Tibial artery (tissue), 4 donors: ENCODE data around the gene RIMBP2.

Experiments used
- DNase-seq, 2 donors: peaks; one replicate each; pipeline ENCODE4 v3.0.0-alpha.2; 2019
- H3K27ac ChIP-seq, 2 donors: fragments of 200-600 bp; sonication (generic) in 1 of 2; 1 replicate in 1 of 2; 2 replicates in 1 of 2; pipeline ENCODE4 v1.5.1; 2018 to 2019; ENCODE audit warnings: mild to moderate bottlenecking in 1 of 2
- H3K27me3 ChIP-seq, 2 donors: fragments of 200-600 bp; sonication (generic) in 1 of 2; one replicate each; pipeline versions ENCODE4 v1.5.1 to v1.6.0; 2016 to 2019
- H3K36me3 ChIP-seq, 3 donors: fragments of 200-600 bp; sonication (generic) in 2 of 3; one replicate each; pipeline ENCODE4 v1.5.1; 2016 to 2019; ENCODE audit warnings: mild to moderate bottlenecking in 2 of 3
- H3K4me1 ChIP-seq, 4 donors: fragments of 200-600 bp; sonication (generic) in 2 of 4; 1 replicate in 3 of 4; 2 replicates in 1 of 4; pipeline ENCODE4 v1.5.1; 2016 to 2019
- H3K4me3 ChIP-seq, 2 donors: fragments of 200-600 bp; sonication (generic) in 1 of 2; 1 replicate in 1 of 2; 2 replicates in 1 of 2; pipeline ENCODE4 v1.5.1; 2018 to 2019; ENCODE audit warnings: mild to moderate bottlenecking in 2 of 2
- H3K9me3 ChIP-seq, 3 donors: fragments of 200-600 bp; sonication (generic) in 1 of 3; one replicate each; pipeline ENCODE4 v1.5.1; 2016 to 2019
- intact Hi-C: fragments of 100-400 bp; cut with DNase I; formaldehyde crosslinking; loops from one replicate; pipeline ENCODE4 v1.15.0; 2023; ENCODE audit warnings: low total_unique reads
- TF ChIP-seq, protein P1 (sequence below), 2 experiments: fragments of 200-600 bp in 1 of 2; fragments of 450-650 bp in 1 of 2; IDR thresholded peaks; one replicate each; pipeline ENCODE4 v1.5.1; 2017 to 2019; ENCODE audit warnings: antibody characterized with exemption in 2 of 2, mild to moderate bottlenecking in 1 of 2, moderate library complexity in 1 of 2

Gene RIMBP2

GRCh38 chr12:130429656-130430505 lies 286.2 kb downstream of the RIMBP2 start:
- intact Hi-C loops: no loop called here
- no peak overlapping the region for H3K4me3 ChIP-seq

DNA sequence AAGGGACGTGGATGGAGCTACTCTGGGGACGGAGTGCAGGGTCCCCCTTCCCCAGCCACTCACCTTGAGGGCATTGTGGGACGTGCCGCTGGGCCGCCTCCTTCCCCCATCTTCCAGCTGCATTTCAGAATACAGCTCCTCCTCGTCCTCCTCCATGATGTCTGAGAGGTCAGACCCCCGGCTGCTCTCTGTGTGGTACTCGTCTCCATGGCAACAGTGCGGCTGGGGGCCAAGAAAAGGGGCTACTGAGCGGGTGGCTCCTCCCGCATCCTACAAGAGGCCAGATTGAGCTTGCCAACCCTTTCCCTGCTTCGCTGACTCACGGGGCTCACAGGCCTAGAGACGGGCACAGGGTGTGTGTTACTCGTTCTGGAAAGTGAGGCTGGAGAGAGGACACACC lies 288.0 kb downstream of the RIMBP2 start:
- peak in 1 of 2 donors; percentile 15 for DNase-seq
- H3K9me3 ChIP-seq: no peaks in the 10 kb centered on the region
- no peak overlapping the region for H3K4me3 ChIP-seq
- H3K27ac ChIP-seq: no peak overlapping the region
- no peaks in the 10 kb centered on the region for H3K36me3 ChIP-seq
- intact Hi-C loops: no loop called here
- no peaks in the 10 kb centered on the region for H3K4me1 ChIP-seq
- no peaks in the 10 kb centered on the region for H3K27me3 ChIP-seq
- TF ChIP-seq, protein P1, sequence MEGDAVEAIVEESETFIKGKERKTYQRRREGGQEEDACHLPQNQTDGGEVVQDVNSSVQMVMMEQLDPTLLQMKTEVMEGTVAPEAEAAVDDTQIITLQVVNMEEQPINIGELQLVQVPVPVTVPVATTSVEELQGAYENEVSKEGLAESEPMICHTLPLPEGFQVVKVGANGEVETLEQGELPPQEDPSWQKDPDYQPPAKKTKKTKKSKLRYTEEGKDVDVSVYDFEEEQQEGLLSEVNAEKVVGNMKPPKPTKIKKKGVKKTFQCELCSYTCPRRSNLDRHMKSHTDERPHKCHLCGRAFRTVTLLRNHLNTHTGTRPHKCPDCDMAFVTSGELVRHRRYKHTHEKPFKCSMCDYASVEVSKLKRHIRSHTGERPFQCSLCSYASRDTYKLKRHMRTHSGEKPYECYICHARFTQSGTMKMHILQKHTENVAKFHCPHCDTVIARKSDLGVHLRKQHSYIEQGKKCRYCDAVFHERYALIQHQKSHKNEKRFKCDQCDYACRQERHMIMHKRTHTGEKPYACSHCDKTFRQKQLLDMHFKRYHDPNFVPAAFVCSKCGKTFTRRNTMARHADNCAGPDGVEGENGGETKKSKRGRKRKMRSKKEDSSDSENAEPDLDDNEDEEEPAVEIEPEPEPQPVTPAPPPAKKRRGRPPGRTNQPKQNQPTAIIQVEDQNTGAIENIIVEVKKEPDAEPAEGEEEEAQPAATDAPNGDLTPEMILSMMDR (IDR thresholded peaks at IDR 0.05): no peak

More at GRCh38 chr12:130429656-130430505, 286.2 kb downstream of the RIMBP2 start:
- H3K9me3 ChIP-seq: peaks cover 0 to 13% (median 0%) of the 10 kb centered on the region in 3 donors
- no peaks in the 10 kb centered on the region for H3K27me3 ChIP-seq
- H3K27ac ChIP-seq: no peak overlapping the region
- DNase-seq: peak; percentile 8 to 32
- TF ChIP-seq, protein P1 (IDR thresholded peaks at IDR 0.05): no peak
- no peaks in the 10 kb centered on the region for H3K4me1 ChIP-seq
- H3K36me3 ChIP-seq: no peaks in the 10 kb centered on the region

DNA sequence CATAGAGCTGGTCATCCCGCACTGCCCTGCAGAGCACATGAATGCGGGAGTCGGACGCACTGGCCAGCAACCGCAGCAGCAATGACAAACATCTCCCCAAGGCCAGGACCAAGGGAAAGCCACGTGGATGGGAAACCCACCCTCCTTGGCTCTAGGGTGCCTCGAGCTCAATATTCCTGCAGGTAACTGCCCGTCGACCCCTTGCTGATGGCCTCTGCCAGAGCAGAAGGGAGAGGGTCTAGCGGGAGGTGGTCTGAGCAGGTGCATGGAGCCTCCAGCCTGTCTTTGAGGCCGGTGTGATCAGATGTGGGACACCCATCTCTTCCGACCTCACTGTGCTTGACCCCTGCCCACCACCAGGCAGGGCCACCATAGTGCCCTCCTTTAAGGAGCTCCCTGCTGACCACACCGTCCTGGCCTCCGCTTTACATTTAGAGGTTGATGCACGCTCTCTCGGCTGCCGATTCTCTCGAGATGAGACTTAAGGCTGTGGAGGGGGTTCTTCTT lies 288.7 kb downstream of the RIMBP2 start:
- intact Hi-C loops: no loop called here
- H3K36me3 ChIP-seq: no peaks in the 10 kb centered on the region
- peak in 1 of 2 donors; percentile 12 for DNase-seq
- no peaks in the 10 kb centered on the region for H3K9me3 ChIP-seq
- H3K4me1 ChIP-seq: no peaks in the 10 kb centered on the region
- TF ChIP-seq, protein P1 (IDR thresholded peaks at IDR 0.05): no peak
- H3K4me3 ChIP-seq: no peak overlapping the region
- H3K27ac ChIP-seq: no peak overlapping the region
- no peaks in the 10 kb centered on the region for H3K27me3 ChIP-seq

GRCh38 chr12:130425698-130426245 lies 290.3 kb downstream of the RIMBP2 start:
- intact Hi-C loops: no loop called here
- DNase-seq: no peak

GRCh38 chr12:130424858-130425697 lies 291.0 kb downstream of the RIMBP2 start:
- H3K4me1 ChIP-seq: no peaks in the 10 kb centered on the region
- no peak overlapping the region for H3K4me3 ChIP-seq
- no peaks in the 10 kb centered on the region for H3K36me3 ChIP-seq
- H3K9me3 ChIP-seq: no peaks in the 10 kb centered on the region
- TF ChIP-seq, protein P1 (IDR thresholded peaks at IDR 0.05): no peak
- intact Hi-C loops: no loop called here
- peak in 1 of 2 donors; percentile 17 for DNase-seq
- H3K27ac ChIP-seq: no peak overlapping the region
- H3K27me3 ChIP-seq: no peaks in the 10 kb centered on the region

More at GRCh38 chr12:130425698-130426245, 290.3 kb downstream of the RIMBP2 start:
- no peaks in the 10 kb centered on the region for H3K9me3 ChIP-seq
- H3K27ac ChIP-seq: no peak overlapping the region
- TF ChIP-seq, protein P1 (IDR thresholded peaks at IDR 0.05): no peak
- no peaks in the 10 kb centered on the region for H3K4me1 ChIP-seq
- no peak overlapping the region for H3K4me3 ChIP-seq
- H3K27me3 ChIP-seq: no peaks in the 10 kb centered on the region
- no peaks in the 10 kb centered on the region for H3K36me3 ChIP-seq
